GM18517 (cell line): ENCODE results near the gene HOXC10.

Experiments
- ATAC-seq: cut with Tn5 transposase; IDR thresholded peaks from one replicate; pipeline ENCODE4 v1.9.1; 2021; ENCODE audit warnings: mild to moderate bottlenecking, moderate library complexity; ENCODE audit not compliant: unreplicated experiment

Gene HOXC10

DNA sequence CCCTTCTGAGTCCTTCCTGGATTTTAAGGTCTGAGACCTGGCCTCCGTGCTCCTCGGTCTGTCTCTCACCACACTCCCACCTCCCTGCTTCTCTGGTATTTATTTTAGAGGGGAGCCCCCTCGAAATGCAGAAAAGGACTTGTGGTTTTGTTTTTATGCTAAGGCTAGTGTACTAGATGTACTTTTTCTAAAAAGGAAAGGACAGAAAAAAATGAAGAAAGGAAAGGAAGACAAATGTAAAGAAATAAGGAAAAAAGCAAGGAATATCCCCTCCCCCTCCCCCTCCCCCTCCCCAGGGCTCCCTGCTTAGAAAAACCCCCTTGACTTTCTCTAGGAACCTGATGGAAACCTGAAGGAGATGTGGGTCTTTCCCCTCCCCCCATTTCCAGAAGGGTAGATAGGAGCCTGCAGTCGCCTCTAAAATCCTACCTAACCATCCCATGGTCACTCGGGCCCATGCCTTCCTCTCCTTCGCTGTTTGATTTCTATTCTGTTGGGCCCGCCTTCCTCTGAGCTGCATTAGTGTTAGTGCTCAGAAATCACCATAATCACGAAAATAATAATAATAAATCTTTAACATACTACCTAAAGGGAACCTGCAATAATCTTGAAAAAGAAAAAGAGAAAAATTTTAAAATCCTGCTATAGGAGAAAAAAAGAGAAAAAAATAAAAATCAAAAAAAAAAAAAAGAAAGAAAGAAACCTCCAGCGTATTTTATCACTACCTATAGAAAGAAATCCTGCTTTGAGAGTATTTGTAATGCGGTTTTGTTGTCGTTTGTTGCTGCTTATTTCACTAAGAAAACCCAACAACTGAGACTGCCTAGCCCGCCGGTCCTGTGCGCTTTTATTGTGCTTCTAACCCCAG lies 27.0 kb downstream of the HOXC10 start:
- no peak for ATAC-seq

GRCh38 chr12:54012631-54013409 lies 27.9 kb downstream of the HOXC10 start:
- ATAC-seq: no peak

GRCh38 chr12:54014377-54015017 lies 29.6 kb downstream of the HOXC10 start:
- ATAC-seq: no peak

DNA sequence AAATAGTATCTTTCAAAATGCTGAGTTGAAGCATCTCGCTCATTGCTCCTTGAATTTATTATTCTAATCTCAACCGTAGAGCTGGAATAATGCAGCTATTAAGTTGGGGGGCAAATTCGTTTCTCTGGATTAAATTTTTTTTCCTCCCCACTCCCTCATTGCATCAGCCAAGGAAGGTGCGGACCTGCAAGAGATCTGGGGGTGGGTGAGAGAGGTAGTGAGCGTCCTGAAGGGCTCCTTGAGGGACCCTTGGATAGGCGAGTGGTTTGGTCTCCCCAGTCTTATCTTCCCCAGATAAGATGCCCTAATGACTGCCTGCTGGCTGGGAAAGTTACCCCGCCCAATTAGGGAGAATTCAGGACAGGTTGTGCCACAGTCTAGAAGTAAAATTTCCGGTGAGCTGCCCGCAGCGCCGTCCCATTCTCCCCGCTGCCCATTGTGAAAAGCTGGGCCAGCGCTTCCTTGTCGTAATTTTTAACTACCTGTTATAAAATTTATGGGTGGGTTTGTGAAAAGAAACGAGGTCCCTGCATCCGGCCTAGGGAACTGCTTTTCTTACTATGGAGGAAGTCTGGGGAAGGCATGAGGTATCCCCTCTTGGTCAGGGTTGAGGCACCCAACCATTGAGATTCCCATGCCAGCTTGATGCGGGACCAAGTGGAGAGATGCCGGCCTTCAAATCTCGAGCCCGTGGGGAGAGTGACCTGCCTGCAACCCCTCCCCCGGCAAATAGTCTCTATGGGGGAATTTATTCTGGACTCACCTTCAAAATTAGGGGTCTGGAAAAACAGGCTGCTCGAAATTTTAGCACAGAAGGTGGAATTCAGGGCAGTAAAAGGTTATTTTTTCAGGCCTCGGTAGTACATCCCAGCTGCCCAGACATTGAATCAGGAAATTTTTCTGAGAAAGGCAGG lies 30.3 kb downstream of the HOXC10 start:
- ATAC-seq: no peak

DNA sequence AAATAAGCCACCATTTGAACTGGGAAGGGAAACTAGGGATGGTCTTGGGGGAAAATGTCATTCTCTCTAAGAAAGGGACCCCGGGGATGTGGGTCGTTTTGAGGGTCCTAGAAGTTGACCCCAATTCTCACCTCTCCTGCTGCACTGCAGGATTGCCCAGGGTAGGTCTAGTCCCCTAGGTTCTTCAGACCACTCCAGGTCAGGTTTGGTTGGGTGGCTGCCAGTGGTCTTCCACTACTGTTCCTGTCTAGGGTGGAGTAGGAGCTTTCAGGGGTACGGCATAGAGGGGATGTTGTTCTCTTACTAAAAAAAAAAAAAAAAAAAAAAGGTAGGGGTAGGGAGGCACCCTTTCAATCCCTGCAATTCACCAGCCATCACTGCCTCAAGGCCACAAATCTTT lies 31.1 kb downstream of the HOXC10 start:
- no peak for ATAC-seq

- ATAC-seq: no peak
Observed at GRCh38 chr12:54016478-54016964, 31.6 kb downstream of the HOXC10 start.

- ATAC-seq: peak; percentile 29
Observed at GRCh38 chr12:54017027-54017788, 32.3 kb downstream of the HOXC10 start.

- ATAC-seq: peak; percentile 70
Observed at GRCh38 chr12:54017878-54018467, 33.0 kb downstream of the HOXC10 start.

DNA sequence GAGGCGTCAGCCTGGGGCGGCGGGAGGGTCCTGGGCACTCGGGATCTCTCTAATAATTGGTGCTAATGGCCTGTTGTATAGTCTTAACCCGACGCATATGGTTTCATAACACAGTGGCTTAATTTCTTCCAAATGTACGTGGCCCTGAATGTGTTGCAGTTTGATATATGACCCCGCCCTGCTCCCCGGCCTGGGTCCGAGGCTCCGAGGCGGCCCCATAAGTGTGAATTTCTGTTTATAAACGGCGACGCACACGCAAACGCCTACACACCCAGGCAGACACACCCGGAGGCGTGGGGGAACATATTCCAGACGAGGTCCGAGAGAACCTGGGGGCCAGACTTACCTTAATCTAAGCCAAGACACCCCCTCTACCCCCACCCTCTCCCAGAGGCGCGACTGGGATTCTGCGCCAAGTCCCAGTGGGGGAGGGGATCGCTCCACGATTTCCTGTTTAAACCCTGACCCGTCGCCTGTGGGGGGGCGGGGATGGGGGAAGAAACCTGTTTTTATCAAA lies 33.6 kb downstream of the HOXC10 start:
- ATAC-seq: no peak

- ATAC-seq: no peak
Observed at GRCh38 chr12:54019091-54019811, 34.3 kb downstream of the HOXC10 start.

DNA sequence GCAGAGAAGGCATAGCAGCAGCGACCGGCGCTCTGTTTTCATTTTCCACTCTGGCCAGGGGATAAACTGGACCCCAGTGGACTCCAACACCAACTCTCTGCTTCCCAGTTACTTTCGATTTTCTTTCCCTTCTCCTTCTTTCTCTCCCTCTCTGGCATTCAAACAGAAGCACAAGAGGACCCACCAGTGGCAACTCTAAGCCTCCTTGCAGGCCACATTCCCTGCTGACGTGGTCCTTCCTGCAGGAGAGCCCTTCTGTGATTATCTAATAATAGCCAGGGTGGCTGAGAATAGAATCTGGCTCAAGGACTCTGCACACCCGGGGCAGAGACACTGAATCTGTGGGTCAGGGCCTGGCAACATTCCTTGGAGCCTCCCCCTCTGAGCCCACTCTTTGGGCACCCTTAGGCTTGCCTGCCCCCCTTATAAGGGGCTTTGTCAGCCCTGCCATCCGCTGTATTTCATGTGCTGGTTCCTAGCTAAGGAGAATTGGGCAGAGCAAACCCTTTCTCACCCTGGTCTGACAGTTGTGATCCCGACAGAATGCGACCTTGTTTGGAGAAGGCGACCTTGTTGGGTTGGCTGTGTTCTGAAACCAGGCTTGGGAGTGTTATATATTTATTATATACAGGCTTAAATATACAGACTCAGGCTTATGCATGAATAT lies 35.1 kb downstream of the HOXC10 start:
- ATAC-seq: no peak

DNA sequence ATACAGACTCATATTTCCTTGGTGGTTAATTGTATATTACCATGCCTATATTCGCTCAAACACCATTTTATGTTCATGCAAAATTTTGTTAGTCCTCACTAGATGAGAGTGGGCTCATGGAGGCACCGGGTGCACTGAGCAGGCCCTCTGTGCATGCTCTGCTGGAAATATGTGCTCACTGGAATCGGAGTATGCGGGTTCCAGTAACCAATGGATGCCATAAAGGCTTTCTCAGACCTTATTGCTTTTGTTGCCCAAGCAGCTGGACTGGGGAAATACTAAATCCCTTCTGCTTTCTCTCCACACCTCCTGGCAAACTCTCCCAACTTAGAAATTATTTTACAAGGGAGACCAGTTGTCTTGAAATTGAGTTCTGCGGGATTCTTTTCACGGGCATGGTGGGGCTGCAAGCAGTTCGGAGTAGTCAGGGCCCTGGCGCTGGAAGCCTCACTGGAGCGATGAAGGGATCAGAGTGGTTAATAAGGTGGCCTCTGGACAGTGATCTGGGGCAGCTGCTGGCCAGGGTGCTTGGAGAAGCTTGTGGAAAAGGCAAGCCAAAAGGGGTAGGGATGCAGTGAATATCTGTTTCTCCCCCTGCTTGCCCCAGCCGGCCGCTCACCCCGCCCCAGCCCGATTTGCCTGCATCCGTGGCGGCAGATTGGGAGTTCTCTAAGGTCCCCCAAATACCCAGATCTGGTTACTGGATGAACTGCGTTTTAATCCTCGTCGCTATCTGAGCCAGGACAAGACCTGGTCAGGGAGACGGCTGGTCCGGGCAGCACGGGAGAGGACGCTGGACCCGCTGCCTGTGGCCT lies 35.9 kb downstream of the HOXC10 start:
- no peak for ATAC-seq

- no peak for ATAC-seq
Observed at GRCh38 chr12:54021432-54022013, 36.6 kb downstream of the HOXC10 start.

DNA sequence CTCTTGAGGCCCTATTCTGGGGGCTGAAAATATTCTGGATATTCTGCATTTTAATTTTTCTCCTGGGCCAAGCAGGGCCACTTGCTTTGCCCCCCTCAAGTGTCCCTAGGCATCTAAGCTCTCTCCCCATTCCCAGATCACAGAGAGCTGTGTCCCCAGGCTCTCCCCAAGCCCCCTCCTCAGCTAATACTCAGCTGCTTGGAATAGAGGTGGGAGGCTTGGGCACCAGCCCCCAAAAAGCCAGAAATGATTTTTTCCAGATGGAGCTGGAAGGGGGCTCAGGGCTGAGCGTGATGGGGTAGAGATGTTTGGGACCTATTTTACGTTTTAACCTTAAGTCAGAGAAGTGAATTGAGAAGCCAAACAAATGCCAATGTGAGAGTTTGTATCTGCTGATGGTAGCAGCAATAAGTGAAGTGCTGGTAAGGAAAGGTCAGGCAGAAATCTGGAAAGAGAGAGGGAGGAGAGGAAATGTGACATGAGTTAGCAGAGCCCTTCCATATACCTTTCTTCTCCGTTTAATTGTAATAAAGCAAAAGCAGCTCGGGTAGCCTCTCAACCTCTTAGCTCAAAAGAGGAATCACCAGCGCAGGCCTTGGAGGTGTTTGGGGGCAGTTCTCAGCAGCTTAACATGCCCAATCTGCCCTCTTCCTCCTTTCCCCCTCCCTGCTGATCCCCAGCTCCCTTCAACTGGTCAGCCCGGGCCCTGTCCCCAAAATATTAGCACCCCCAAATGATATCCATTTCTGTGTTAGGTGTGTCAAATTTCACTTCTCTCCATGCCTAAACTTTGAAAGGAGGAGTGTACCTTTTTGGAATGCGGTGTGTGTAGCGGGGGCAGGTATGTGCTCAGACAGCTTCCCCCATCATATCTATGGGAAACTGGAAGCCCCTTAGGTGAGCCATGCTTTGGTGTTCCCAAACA lies 38.3 kb downstream of the HOXC10 start:
- no peak for ATAC-seq

- ATAC-seq: no peak
Observed at GRCh38 chr12:54024127-54024526, 39.2 kb downstream of the HOXC10 start.
